T-cell (primary cell): ENCODE measurements around the gene MCTP1. TPM values are rescaled to one million over a fixed set of nuclear protein-coding genes. Genes with fewer than 3 reads are reported as not detected.

Experiments used
- ATAC-seq, 4 experiments: fragments of 200-7000 bp in 3 of 4; fragments of 150-1000 bp in 1 of 4; cut with Tn5 transposase; replicated peaks in 1 of 4; 1 replicate in 3 of 4; 2 replicates in 1 of 4; pipeline ENCODE4 v1.10.0; 2021; ENCODE audit warnings: moderate library complexity in 3 of 4, mild to moderate bottlenecking in 2 of 4, moderate number of reproducible peaks in 1 of 4
- CTCF ChIA-PET, 2 donors: fragments of 300-600 bp; sonication (Branson Sonifier 250); formaldehyde crosslinking; loops; one replicate each; lab custom pipeline; 2022; ENCODE audit warnings: antibody characterized with exemption in 2 of 2; lab: Charles Lee
- POLR2A ChIA-PET, 2 donors: fragments of 300-600 bp; sonication (Branson Sonifier 250); formaldehyde crosslinking; loops; one replicate each; lab custom pipeline; 2022; ENCODE audit warnings: antibody characterized with exemption in 2 of 2; lab: Charles Lee
- DNase-seq, 35 experiments: peaks; one replicate each; pipeline versions ENCODE4 v3.0.0 to v3.0.0-alpha.2; 2013 to 2023
- H3K27ac ChIP-seq: one replicate; pipeline ENCODE4 v1.5.1; 2013; ENCODE audit warnings: low read length
- H3K27me3 ChIP-seq, 2 experiments: replicated peaks in 1 of 2; 1 replicate in 1 of 2; 2 replicates in 1 of 2; pipeline versions ENCODE4 v1.6.1 to v1.7.0; 2013; ENCODE audit warnings: low read length in 1 of 2, mixed read lengths in 1 of 2; ENCODE audit not compliant: control insufficient read depth in 2 of 2, insufficient read depth in 2 of 2; ENCODE audit errors: extremely low read depth in 1 of 2
- H3K36me3 ChIP-seq, 2 donors: 1 replicate in 1 of 2; 2 replicates in 1 of 2; pipeline versions ENCODE4 v1.6.1 to v1.7.0; 2013; ENCODE audit warnings: low read length in 1 of 2; ENCODE audit not compliant: control insufficient read depth in 2 of 2, insufficient read depth in 1 of 2; ENCODE audit errors: extremely low read depth in 1 of 2
- H3K4me1 ChIP-seq, 2 experiments: 1 replicate in 1 of 2; 2 replicates in 1 of 2; pipeline versions ENCODE4 v1.6.1 to v1.7.0; 2013; ENCODE audit warnings: low read length in 2 of 2, mixed read lengths in 1 of 2; ENCODE audit not compliant: insufficient read depth in 2 of 2, control insufficient read depth in 1 of 2; ENCODE audit errors: extremely low read depth in 1 of 2
- H3K4me3 ChIP-seq, 2 donors: 1 replicate in 1 of 2; 2 replicates in 1 of 2; pipeline versions ENCODE4 v1.5.1 to v1.7.0; 2013; ENCODE audit warnings: mild to moderate bottlenecking in 2 of 2, low read length in 1 of 2, moderate library complexity in 1 of 2; ENCODE audit not compliant: control insufficient read depth in 1 of 2; ENCODE audit errors: extremely low read depth in 1 of 2
- H3K9me3 ChIP-seq: 2 replicates; pipeline ENCODE4 v1.7.0; 2013
- H3K27ac Mint-ChIP-seq, 2 donors: one replicate each; pipeline ENCODE4 v1.8.0; 2020 to 2021; ENCODE audit warnings: mild to moderate bottlenecking in 2 of 2, mixed read lengths in 2 of 2
- H3K27me3 Mint-ChIP-seq, 2 donors: one replicate each; pipeline ENCODE4 v1.8.0; 2021 to 2022; ENCODE audit warnings: mixed read lengths in 2 of 2
- H3K36me3 Mint-ChIP-seq: one replicate; pipeline ENCODE4 v1.8.0; 2021; ENCODE audit warnings: mixed read lengths
- H3K4me1 Mint-ChIP-seq, 3 donors: one replicate each; pipeline ENCODE4 v1.8.0; 2020 to 2022; ENCODE audit warnings: mixed read lengths in 3 of 3, mild to moderate bottlenecking in 1 of 3
- H3K4me3 Mint-ChIP-seq, 3 donors: one replicate each; pipeline ENCODE4 v1.8.0; 2020 to 2022; ENCODE audit warnings: mild to moderate bottlenecking in 3 of 3, mixed read lengths in 3 of 3, moderate library complexity in 3 of 3
- H3K9me3 Mint-ChIP-seq, 3 donors: one replicate each; pipeline ENCODE4 v1.8.0; 2020 to 2022; ENCODE audit warnings: mixed read lengths in 3 of 3
- WGBS: methylation state at CpG from one replicate; pipeline ENCODE4 v1.1.5; 2013; ENCODE audit warnings: missing lambda C conversion rate; ENCODE audit not compliant: insufficient coverage; 5-methylcytosine and 5-hydroxymethylcytosine counted together
- total RNA-seq, 35 experiments: library from RNA in 6 of 35; stranded (reverse) in 6 of 35; fragments of 120-200 nt in 1 of 35; gene quantifications; one replicate each; pipeline versions ENCODE4 v1.2.1 to v1.2.4 and lab custom pipeline; 2013 to 2026

Gene MCTP1
- total RNA-seq, 5 donors from 2014 or later (not counting 1 experiment from before 2014, with no cell fraction given): 0.21 to 2.9 (median 1.7) TPM; not detected in 1

DNA sequence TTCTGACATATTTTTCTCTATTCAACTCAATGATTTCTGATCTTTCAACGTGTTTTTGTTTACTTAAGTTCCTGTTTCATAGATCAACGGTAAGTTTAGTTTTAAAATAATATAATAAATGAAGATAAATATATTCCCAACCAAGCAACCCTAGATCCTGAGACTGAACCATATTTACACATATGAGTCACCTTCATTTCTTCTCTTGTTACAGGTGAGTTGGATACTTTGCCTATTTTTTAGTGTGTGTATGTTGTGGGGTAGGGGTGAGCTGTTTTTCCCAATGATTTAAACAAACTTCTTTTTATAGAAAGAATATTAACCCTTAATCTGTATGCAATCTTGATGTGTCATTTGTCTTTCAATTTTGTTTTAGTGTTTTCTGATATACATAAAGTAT is 186.9 kb downstream of the MCTP1 start:
- Histone ChIP-seq H3K4me3 (no peak overlapping the region), H3K4me1 (peaks cover 0 to 5% of the 10 kb centered on the region in 2 experiments), H3K27me3 (no peaks in the 10 kb centered on the region), H3K9me3 (no peaks in the 10 kb centered on the region), H3K27ac (no peak overlapping the region), H3K36me3 (no peaks in the 10 kb centered on the region)
- no peak overlapping the region for H3K4me3 Mint-ChIP-seq
- ATAC-seq (no peak), DNase-seq (no peak)
- H3K27me3 Mint-ChIP-seq: no peaks in the 10 kb centered on the region
- no peak overlapping the region for H3K27ac Mint-ChIP-seq
- H3K9me3 Mint-ChIP-seq: peaks cover 0 to 6% (median 0%) of the 10 kb centered on the region in 3 donors
- no CpG with 5 or more reads among the region's 2 CpGs for WGBS
- H3K4me1 Mint-ChIP-seq: peaks cover 0 to 2% (median 0%) of the 10 kb centered on the region in 3 donors
- POLR2A ChIA-PET: no interaction called here
- H3K36me3 Mint-ChIP-seq: no peaks in the 10 kb centered on the region
- CTCF ChIA-PET: no interaction called here

DNA sequence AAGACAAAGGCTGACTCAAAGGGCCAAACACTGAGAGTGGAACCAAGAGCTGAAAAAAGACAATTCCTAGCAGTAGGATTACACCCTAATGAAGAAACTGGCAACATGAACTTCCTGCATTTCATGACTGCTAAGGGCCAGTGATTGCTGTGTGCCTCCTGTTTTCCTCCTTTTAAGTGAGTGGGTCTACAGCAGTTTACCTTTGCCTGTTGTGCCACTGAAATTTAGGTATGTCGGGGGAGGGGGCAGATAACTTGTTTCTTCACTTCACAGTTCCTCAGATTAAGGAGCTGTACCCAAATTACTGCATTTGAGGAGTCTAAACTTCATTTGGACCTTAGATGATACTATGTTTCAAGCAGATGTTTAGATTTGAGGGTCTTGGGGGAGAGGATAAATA is 191.7 kb downstream of the MCTP1 start:
- H3K4me1 Mint-ChIP-seq: no peaks in the 10 kb centered on the region
- no peak overlapping the region for H3K4me3 ChIP-seq
- whole genome bisulfite sequencing: no CpG with 5 or more reads among the region's 1 CpG
- ChIA-PET POLR2A (interaction anchor here in 1 of 2 donors (0.6 to 0.7 kb wide), 2 partner anchors 24 to 881 kb away, joined by 3 to 5 read pairs; no protein-coding TSS in a partner anchor), CTCF (no interaction called here)
- no peaks in the 10 kb centered on the region for H3K36me3 Mint-ChIP-seq
- no peaks in the 10 kb centered on the region for H3K27me3 Mint-ChIP-seq
- no peaks in the 10 kb centered on the region for H3K36me3 ChIP-seq
- H3K9me3 ChIP-seq: no peaks in the 10 kb centered on the region
- ATAC-seq (no peak), DNase-seq (no peak)
- H3K9me3 Mint-ChIP-seq: peaks cover 3 to 15% (median 10%) of the 10 kb centered on the region in 3 donors
- H3K27ac Mint-ChIP-seq: no peak overlapping the region
- H3K4me3 Mint-ChIP-seq: no peak overlapping the region
- H3K27ac ChIP-seq: no peak overlapping the region
- H3K4me1 ChIP-seq: no peaks in the 10 kb centered on the region
- H3K27me3 ChIP-seq: no peaks in the 10 kb centered on the region

DNA sequence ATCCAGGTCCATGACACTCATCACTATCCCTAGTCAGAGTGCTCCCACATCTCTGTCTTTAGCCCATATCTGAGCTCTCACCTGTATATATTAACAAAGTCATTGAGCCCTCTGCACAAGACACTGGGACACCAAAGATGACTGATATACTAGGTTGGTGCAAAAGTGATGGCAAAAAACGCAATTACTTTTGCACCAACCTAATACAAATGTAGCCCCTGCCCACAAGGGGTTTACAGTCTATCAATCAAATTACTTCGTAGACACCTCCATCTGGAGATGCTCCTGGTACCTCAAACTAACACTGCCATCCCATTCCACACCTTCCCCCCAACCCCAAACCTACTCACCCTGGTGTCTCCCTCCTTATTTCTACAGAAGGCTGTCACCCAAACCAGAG is 194.1 kb downstream of the MCTP1 start:
- ChIA-PET CTCF (no interaction called here), POLR2A (no interaction called here)
- Mint-ChIP-seq H3K36me3 (no peaks in the 10 kb centered on the region), H3K9me3 (peaks cover 3 to 15% (median 10%) of the 10 kb centered on the region in 3 donors), H3K4me3 (no peak overlapping the region), H3K4me1 (no peaks in the 10 kb centered on the region), H3K27ac (no peak overlapping the region), H3K27me3 (no peaks in the 10 kb centered on the region)
- Histone ChIP-seq H3K9me3 (no peaks in the 10 kb centered on the region), H3K36me3 (no peaks in the 10 kb centered on the region), H3K4me3 (no peak overlapping the region), H3K27ac (no peak overlapping the region), H3K4me1 (no peaks in the 10 kb centered on the region), H3K27me3 (peaks cover 0 to 2% of the 10 kb centered on the region in 2 experiments)
- ATAC-seq: no peak
- 89% methylated on average over 1 of the region's 2 CpGs for whole genome bisulfite sequencing
- no peak for DNase-seq

DNA sequence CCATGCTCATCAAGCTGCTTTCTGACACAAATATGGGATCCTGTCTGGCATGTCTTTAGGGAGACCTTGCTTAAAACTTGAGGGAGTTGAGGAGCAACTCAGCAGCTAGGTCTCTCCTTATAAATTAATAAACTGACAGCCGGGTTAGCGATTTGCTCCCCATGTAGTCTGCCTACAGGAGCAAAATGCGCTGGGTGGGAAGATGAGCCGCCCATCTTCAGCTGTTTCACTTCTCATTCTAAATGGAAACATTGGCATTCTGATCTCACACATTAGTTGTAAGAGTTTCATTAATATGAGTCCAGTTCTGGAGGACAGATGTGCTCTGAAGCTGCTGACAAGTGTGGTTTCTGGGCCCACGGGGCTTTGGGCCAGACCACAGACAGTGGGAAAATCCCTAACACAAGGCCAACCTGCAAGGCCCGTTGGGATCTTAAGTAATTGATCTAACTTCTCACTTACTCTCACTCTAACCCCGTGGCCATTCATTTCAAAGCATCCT is 197.0 kb downstream of the MCTP1 start:
- H3K27ac Mint-ChIP-seq: no peak overlapping the region

DNA sequence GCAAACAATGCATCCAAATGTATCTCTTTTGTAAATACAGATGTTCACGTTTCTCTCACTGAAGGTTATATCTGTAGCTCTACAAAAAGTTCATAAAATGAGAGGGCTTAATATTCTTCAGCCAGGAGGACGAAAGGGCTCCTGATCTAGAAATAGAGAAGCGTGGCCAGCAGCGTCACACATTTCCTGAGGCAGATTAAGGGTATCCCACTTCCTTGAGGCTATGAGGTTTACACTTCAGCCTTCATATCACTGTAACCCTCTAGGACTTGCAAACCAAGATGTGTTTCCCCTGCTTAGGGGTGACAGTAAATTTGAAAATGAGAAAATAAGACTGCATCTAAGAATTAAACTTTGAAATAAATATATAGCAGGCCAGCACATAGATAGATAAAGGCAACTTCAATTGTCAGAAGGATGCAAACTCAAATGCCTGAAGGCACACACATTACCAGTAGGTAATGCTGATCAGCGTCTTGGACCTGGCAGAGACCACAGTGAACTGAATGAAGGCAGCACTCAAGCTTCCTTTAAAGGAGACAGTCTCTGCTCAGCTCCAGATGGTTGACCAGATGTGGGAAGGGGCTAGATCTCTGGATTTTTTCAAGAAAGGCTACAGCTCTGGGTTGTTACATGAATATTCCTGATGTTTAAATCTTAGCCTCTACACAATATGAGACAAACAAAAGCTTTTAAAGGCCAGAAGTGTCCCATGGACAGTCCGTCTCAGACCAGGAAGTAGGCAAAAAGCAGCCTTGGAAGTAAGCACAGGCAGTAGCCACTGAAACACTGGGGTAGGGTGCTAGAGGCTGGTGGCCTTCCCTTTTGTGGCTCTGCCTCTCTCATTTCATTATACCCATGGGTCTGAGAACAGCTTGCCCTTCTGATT is 197.7 kb downstream of the MCTP1 start:
- H3K4me1 ChIP-seq: peaks cover 0 to 2% of the 10 kb centered on the region in 2 experiments
- Mint-ChIP-seq H3K36me3 (no peaks in the 10 kb centered on the region), H3K27ac (no peak overlapping the region), H3K4me1 (peaks cover under 1 to 2% (median under 1%) of the 10 kb centered on the region in 3 donors), H3K27me3 (no peaks in the 10 kb centered on the region), H3K4me3 (no peak overlapping the region), H3K9me3 (peaks cover 3 to 10% (median 10%) of the 10 kb centered on the region in 3 donors)
- H3K4me3 ChIP-seq: no peak overlapping the region
- CTCF ChIA-PET: no interaction called here
- no peak overlapping the region for H3K27ac ChIP-seq
- ATAC-seq (no peak), DNase-seq (no peak)
- POLR2A ChIA-PET: no interaction called here
- WGBS: 100% methylated on average over 1 of the region's 6 CpGs
- H3K9me3 ChIP-seq: no peaks in the 10 kb centered on the region
- H3K36me3 ChIP-seq: no peaks in the 10 kb centered on the region
- peaks cover 0 to 2% of the 10 kb centered on the region in 2 experiments for H3K27me3 ChIP-seq

More for the DNA sequence above, 197.0 kb downstream of the MCTP1 start:
- Mint-ChIP-seq H3K4me1 (no peaks in the 10 kb centered on the region), H3K36me3 (no peaks in the 10 kb centered on the region), H3K9me3 (peaks cover 3 to 10% (median 10%) of the 10 kb centered on the region in 3 donors), H3K4me3 (no peak overlapping the region), H3K27me3 (no peaks in the 10 kb centered on the region)
- no peak for ATAC-seq
- H3K27me3 ChIP-seq: peaks cover 0 to 2% of the 10 kb centered on the region in 2 experiments
- no peak overlapping the region for H3K27ac ChIP-seq
- no peak for DNase-seq
- H3K4me1 ChIP-seq: no peaks in the 10 kb centered on the region
- ChIA-PET CTCF (no interaction called here), POLR2A (no interaction called here)
- no peak overlapping the region for H3K4me3 ChIP-seq
- no peaks in the 10 kb centered on the region for H3K9me3 ChIP-seq
- WGBS: no CpG with 5 or more reads among the region's 7 CpGs
- H3K36me3 ChIP-seq: no peaks in the 10 kb centered on the region

DNA sequence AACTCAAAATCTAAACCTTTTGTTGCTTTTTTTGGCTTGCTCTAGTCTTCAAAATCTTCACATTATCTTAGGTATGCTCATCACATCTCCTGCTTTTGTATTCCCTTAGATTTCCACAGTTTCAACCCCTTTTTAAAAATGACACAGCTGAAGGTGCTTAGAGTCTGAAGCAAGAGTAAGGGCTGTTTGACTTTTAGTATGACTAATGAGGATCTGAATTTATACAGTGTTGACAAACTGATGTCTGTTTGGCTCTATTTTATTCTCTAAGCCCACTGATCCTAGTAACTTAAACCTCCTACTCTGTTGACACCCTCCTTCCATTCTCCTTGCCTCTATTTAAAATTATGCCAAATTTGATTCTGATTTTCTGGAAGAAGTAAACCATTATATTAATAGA is 200.1 kb downstream of the MCTP1 start:
- no peaks in the 10 kb centered on the region for H3K36me3 ChIP-seq
- H3K27me3 Mint-ChIP-seq: no peaks in the 10 kb centered on the region
- peaks cover 0 to 2% of the 10 kb centered on the region in 2 experiments for H3K27me3 ChIP-seq
- no peaks in the 10 kb centered on the region for H3K9me3 ChIP-seq
- POLR2A ChIA-PET: interaction anchor here in 1 of 2 donors (0.6 kb wide), 1 partner anchor 288 kb away, joined by 3 read pairs; no protein-coding TSS in a partner anchor
- H3K4me3 ChIP-seq: no peak overlapping the region
- no peak overlapping the region for H3K4me3 Mint-ChIP-seq
- H3K9me3 Mint-ChIP-seq: no peaks in the 10 kb centered on the region
- H3K27ac ChIP-seq: no peak overlapping the region
- H3K4me1 ChIP-seq: peaks cover 0 to 14% of the 10 kb centered on the region in 2 experiments
- CTCF ChIA-PET: interaction anchor here in 1 of 2 donors (0.6 kb wide), 1 partner anchor 24 kb away, joined by 3 read pairs; no protein-coding TSS in a partner anchor
- no peak overlapping the region for H3K27ac Mint-ChIP-seq
- no peaks in the 10 kb centered on the region for H3K36me3 Mint-ChIP-seq
- H3K4me1 Mint-ChIP-seq: peaks cover 8 to 21% (median 19%) of the 10 kb centered on the region in 3 donors
- ATAC-seq: no peak
- DNase-seq: no peak
